Psoas muscle (tissue), 8 donors: Measurements from ENCODE around the gene EHD1. TPM values are rescaled to one million over a fixed set of nuclear protein-coding genes. Genes with fewer than 3 reads are reported as not detected.

Experiments
- ATAC-seq, 4 donors: fragments of 200-7000 bp; cut with Tn5 transposase; one replicate each; pipeline ENCODE4 v1.9.1; 2020; ENCODE audit warnings: moderate library complexity in 3 of 4, mild to moderate bottlenecking in 2 of 4
- DNase-seq, 2 donors: peaks; one replicate each; pipeline ENCODE4 v3.0.0-alpha.2; 2020
- H3K27ac ChIP-seq: fragments of 200-600 bp; one replicate; pipeline ENCODE4 v1.8.0; 2022
- H3K27me3 ChIP-seq, 3 donors: fragments of 200-600 bp in 1 of 3; one replicate each; pipeline versions ENCODE4 v1.6.1 to v1.8.0; 2013 to 2022; ENCODE audit warnings: low read length in 2 of 3, mild to moderate bottlenecking in 2 of 3, moderate library complexity in 1 of 3; ENCODE audit not compliant: insufficient read depth in 3 of 3
- H3K36me3 ChIP-seq, 2 donors: fragments of 200-600 bp in 1 of 2; one replicate each; pipeline versions ENCODE4 v1.6.1 to v1.8.0; 2013 to 2022; ENCODE audit warnings: low read depth in 1 of 2, mild to moderate bottlenecking in 1 of 2, moderate library complexity in 1 of 2; ENCODE audit not compliant: insufficient read depth in 1 of 2
- H3K4me1 ChIP-seq: fragments of 200-600 bp; one replicate; pipeline ENCODE4 v1.8.0; 2022
- H3K4me3 ChIP-seq: fragments of 200-600 bp; one replicate; pipeline ENCODE4 v1.8.0; 2022; ENCODE audit warnings: mild to moderate bottlenecking
- H3K9me3 ChIP-seq: fragments of 200-600 bp; one replicate; pipeline ENCODE4 v1.8.0; 2022
- WGBS, 3 donors: extraction: QIAGEN DNeasy Blood & Tissue Kit; methylation state at CpG; one replicate each; pipeline versions ENCODE4 v1.1.6 to v1.1.7; 2013; 5-methylcytosine and 5-hydroxymethylcytosine counted together
- intact Hi-C, 2 donors: fragments of 100-400 bp; cut with DNase I; formaldehyde crosslinking; loops; one replicate each; pipeline versions ENCODE4 v1.11.0 to v1.14.2; 2022
- polyA plus RNA-seq, 3 donors: library from polyadenylated mRNA; stranded (reverse); fragments of 200-250 nt; gene quantifications; one replicate each; pipeline ENCODE4 v1.2.3, GENCODE V29; 2013
- total RNA-seq, 4 donors: library from RNA; stranded (reverse); fragmentation: NEBNext Ultra II Directional in 2 of 4; extraction: Animal tissue kit (Norgen Biotek cat#: 25700) in 2 of 4; gene quantifications; one replicate each; pipeline versions ENCODE4 v1.2.1 to v1.2.4, GENCODE V29; 2021 to 2023
- TF ChIP-seq, protein P1 (sequence below): fragments of 200-600 bp; IDR thresholded peaks from one replicate; pipeline ENCODE4 v1.8.0; 2022; ENCODE audit warnings: antibody characterized with exemption
- donor health status: healthy with polysubstance abuse.
- donor health status: DM: no; HTN: no; CAD: no; lungs with moderate emphysema.
- donor health status: Bipolar disorder and iron deficiency.
- donor health status: healthy.
- donor health status: DM: yes; HTN: yes; CAD: no.
- donor health status: DM: no; HTN: no; CAD: no.
- donor health status: DM: no; HTN: no; CAD: no.
- donor health status: DM: yes; HTN: yes; CAD: no.

EHD1 gene
- total and polyA plus RNA-seq, 7 donors: 23.5 to 174 (median 58.8) TPM

DNA sequence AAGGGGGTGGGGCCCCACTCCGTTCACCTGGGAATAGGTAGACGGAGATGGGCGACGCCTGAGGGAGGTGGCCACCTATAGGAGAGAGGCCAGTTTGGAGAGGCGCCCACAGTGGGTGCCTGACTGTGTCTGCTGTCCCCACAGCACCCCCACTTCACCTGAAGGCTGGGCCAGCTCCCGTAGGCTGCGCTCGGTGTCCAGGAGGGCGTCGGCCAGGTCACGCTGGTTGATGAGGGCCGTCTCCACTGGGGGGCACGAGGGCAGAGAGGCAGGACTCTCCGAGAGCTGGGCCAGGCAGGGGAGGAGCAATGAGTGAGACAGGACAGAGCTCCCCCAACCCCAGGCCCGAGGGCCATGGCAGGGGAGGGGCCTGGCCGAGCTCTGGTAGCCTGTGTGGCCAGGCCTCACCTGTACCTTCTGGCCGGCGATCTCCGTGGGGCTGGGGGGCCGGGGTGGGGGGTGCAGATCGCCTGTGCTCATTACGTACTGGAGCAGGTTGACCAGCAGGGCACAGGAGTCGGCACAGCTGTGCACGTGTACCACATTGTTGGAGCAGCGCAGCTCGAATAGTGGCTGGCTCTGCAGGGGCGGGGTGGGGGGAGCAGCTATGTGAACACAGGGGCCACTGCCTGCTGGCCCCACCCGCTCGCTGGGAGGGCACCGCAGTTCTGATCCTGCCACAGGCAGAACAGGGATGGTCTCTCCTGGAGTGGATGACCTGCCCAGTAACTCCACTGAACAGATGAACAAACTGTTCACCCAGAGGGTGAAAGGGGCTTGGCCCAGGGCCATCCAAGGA is 23.9 kb upstream of the EHD1 start:
- Histone ChIP-seq H3K27me3 (no peaks in the 10 kb centered on the region), H3K4me1 (no peaks in the 10 kb centered on the region), H3K36me3 (peaks cover 7 to 98% of the 10 kb centered on the region in 2 donors), H3K4me3 (no peak overlapping the region), H3K27ac (no peak overlapping the region), H3K9me3 (no peaks in the 10 kb centered on the region)
- TF ChIP-seq, protein P1, sequence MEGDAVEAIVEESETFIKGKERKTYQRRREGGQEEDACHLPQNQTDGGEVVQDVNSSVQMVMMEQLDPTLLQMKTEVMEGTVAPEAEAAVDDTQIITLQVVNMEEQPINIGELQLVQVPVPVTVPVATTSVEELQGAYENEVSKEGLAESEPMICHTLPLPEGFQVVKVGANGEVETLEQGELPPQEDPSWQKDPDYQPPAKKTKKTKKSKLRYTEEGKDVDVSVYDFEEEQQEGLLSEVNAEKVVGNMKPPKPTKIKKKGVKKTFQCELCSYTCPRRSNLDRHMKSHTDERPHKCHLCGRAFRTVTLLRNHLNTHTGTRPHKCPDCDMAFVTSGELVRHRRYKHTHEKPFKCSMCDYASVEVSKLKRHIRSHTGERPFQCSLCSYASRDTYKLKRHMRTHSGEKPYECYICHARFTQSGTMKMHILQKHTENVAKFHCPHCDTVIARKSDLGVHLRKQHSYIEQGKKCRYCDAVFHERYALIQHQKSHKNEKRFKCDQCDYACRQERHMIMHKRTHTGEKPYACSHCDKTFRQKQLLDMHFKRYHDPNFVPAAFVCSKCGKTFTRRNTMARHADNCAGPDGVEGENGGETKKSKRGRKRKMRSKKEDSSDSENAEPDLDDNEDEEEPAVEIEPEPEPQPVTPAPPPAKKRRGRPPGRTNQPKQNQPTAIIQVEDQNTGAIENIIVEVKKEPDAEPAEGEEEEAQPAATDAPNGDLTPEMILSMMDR: no peak
- ATAC-seq (peak in 1 of 4 donors; percentile 3), DNase-seq (no peak)
- intact Hi-C loops: no loop called here
- WGBS, 3 donors: 87 to 89% (median 87%) methylated on average over 26 to 30 of the region's 30 CpGs

DNA sequence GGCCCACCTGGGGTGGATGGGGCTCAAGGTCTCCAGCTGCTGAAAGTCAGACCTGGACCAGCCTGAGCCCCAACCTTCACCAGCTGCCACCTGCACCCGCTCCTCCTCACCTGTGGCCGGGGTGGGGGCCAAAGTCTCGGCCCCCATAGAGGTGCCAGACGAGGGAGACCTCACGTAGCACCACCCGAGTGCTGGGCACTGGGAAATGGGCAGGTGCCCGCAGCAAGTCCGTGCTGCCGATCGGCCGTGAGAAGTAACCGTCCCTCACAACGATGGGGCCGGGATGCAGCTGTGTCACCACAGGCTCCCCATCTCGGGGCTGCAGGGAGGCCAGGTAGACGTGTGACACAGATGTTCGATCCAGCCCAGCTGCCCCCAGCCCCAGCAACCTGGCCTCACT is 22.4 kb upstream of the EHD1 start:
- peaks cover 3 to 97% of the 10 kb centered on the region in 2 donors for H3K36me3 ChIP-seq
- no peak for ATAC-seq

DNA sequence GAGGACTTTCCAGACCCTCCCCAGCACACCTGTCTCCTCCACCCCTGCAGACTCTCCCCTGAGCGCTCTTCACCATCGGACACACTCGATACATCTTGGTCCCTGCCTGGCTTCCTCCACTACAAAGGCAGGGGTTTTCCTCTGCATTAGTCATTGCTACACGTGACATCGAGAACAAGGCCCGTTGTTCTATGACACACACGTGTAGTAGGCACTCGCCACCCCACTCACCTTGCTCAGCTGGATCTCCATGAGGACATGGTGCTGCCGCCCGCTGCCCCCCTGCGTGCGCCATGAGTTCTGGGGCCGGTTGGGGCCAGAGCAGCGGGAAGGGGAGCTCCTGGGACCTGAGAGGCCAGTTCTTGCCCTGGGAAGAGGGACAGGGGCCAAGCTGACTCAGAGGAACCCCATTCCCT is 21.9 kb upstream of the EHD1 start:
- 79 to 91% (median 82%) methylated on average over 14 of the region's 14 CpGs for WGBS, 3 donors
- DNase-seq (no peak), ATAC-seq (no peak)
- H3K9me3 ChIP-seq: no peaks in the 10 kb centered on the region
- no peak overlapping the region for H3K4me3 ChIP-seq
- TF ChIP-seq, protein P1: no peak
- H3K36me3 ChIP-seq: peaks cover 3 to 92% of the 10 kb centered on the region in 2 donors
- H3K4me1 ChIP-seq: no peaks in the 10 kb centered on the region
- H3K27me3 ChIP-seq: no peaks in the 10 kb centered on the region
- no peak overlapping the region for H3K27ac ChIP-seq
- intact Hi-C loops: no loop called here

More for the DNA sequence above, 22.4 kb upstream of the EHD1 start:
- Histone ChIP-seq H3K27me3 (no peaks in the 10 kb centered on the region), H3K4me3 (no peak overlapping the region), H3K9me3 (no peaks in the 10 kb centered on the region), H3K27ac (no peak overlapping the region), H3K4me1 (no peaks in the 10 kb centered on the region)
- intact Hi-C loops: no loop called here
- no peak for DNase-seq
- 89 to 93% (median 93%) methylated on average over 16 to 17 of the region's 17 CpGs for WGBS, 3 donors
- TF ChIP-seq, protein P1: no peak

DNA sequence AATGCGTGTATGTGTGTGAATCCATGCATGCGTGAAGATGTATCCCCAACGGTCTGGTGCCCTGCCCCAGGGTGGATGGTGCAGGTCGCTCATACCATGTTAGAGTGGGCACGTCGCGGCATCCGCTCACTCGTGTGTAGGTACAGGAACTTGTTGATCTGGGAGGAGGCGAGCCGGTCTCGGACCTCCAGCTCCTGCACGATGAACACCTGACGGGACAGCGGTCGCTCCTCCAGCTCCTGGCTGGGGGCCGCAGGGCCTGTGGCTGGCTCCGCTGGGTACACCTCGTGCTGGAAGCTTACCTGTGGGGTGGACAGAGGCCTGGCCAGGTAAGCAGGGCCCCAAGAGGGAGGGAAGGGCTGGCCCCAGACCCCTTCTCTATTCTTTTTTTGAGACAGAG is 20.1 kb upstream of the EHD1 start:
- H3K36me3 ChIP-seq: peaks cover under 1 to 82% of the 10 kb centered on the region in 2 donors
- WGBS, 3 donors: 94 to 97% (median 95%) methylated on average over 19 of the region's 19 CpGs
- H3K4me3 ChIP-seq: no peak overlapping the region
- DNase-seq: no peak
- H3K4me1 ChIP-seq: no peaks in the 10 kb centered on the region
- TF ChIP-seq, protein P1: no peak
- H3K9me3 ChIP-seq: no peaks in the 10 kb centered on the region
- no peak for ATAC-seq
- intact Hi-C loops: no loop called here
- H3K27ac ChIP-seq: no peak overlapping the region
- no peaks in the 10 kb centered on the region for H3K27me3 ChIP-seq
